SW480 (cell line): ENCODE data around the gene CCNK.

Experiments
- DNase-seq: peaks from one replicate; pipeline ENCODE4 v3.0.0-alpha.2; 2016; ENCODE audit warnings: low spot score

The CCNK gene

GRCh38 chr14:99519931-99520421 lies 38.8 kb downstream of the CCNK start:
- no peak for DNase-seq

GRCh38 chr14:99520571-99521081 lies 39.4 kb downstream of the CCNK start:
- DNase-seq, result no peak

- no peak for DNase-seq
Measured at GRCh38 chr14:99521176-99522024, 40.2 kb downstream of the CCNK start.

GRCh38 chr14:99522025-99522401 lies 40.8 kb downstream of the CCNK start:
- DNase-seq, result no peak

- peak; percentile 61 for DNase-seq
Measured at GRCh38 chr14:99522457-99522891, 41.3 kb downstream of the CCNK start.

GRCh38 chr14:99522934-99523703 lies 41.9 kb downstream of the CCNK start:
- no peak for DNase-seq

- no peak for DNase-seq
Measured at GRCh38 chr14:99523704-99524055, 42.5 kb downstream of the CCNK start.

- no peak for DNase-seq
Measured at GRCh38 chr14:99524091-99524661, 43.0 kb downstream of the CCNK start.

GRCh38 chr14:99524804-99525698 lies 43.8 kb downstream of the CCNK start:
- DNase-seq, result peak; percentile 59

GRCh38 chr14:99525699-99526080 lies 44.5 kb downstream of the CCNK start:
- no peak for DNase-seq

- no peak for DNase-seq
Measured at GRCh38 chr14:99527026-99527425, 45.8 kb downstream of the CCNK start.

- no peak for DNase-seq
Measured at GRCh38 chr14:99527427-99528076, 46.3 kb downstream of the CCNK start.

GRCh38 chr14:99529899-99530298 lies 48.7 kb downstream of the CCNK start:
- no peak for DNase-seq

GRCh38 chr14:99530407-99531155 lies 49.4 kb downstream of the CCNK start:
- no peak for DNase-seq

- no peak for DNase-seq
Measured at GRCh38 chr14:99531251-99532096, 50.3 kb downstream of the CCNK start.

GRCh38 chr14:99532310-99532709 lies 51.1 kb downstream of the CCNK start:
- DNase-seq, result no peak

GRCh38 chr14:99534333-99534732 lies 53.1 kb downstream of the CCNK start:
- DNase-seq, result no peak

GRCh38 chr14:99534863-99535262 lies 53.7 kb downstream of the CCNK start:
- no peak for DNase-seq

GRCh38 chr14:99535448-99535847 lies 54.2 kb downstream of the CCNK start:
- no peak for DNase-seq
